ENCODE results near the gene KCTD11. TPM values are rescaled to one million over a fixed set of nuclear protein-coding genes. Genes with fewer than 3 reads are reported as not detected.
"Not testable (repeated sequence)": the region's sequence is repeated elsewhere in the genome, so short reads cannot be mapped to it uniquely, and the experiment has no call there.

KCTD11 gene
- total RNA-seq, 1 experiment from 2014 or later = 3.8 TPM

DNA sequence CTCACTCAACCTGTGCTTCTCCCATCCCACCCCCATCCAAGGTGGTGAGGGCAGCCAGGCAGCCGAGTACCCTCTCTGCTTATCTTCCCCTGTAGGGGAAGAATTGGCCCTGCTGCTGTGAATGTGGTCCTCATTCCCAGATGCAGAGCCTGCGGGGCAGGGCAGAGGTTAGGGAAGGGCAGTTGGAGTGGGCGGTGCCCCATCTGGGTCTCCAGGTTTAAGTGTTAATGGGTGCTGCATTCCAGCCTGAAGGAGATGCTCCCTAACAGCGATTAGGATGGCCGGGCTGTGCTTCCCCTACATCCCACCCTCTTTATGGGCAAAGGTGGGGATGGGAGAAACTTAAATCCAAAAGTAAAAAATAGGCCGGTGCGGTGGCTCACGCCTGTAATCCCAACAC lies 15.1 kb downstream of the KCTD11 start:
- POLR2A ChIA-PET (ENCODE audit: low non-redundant PET) = no interaction called here
- Histone ChIP-seq H3K36me3 (ENCODE audit: insufficient read depth, low read length, poor library complexity, severe bottlenecking) (no peaks in the 10 kb centered on the region), H3K4me1 (ENCODE audit: insufficient read depth, low read length, poor library complexity, severe bottlenecking) (no peaks in the 10 kb centered on the region), H3K27me3 (replicated peaks; ENCODE audit: insufficient read depth, low read depth, low read length, poor library complexity) (no peaks in the 10 kb centered on the region), H3K4me3 (ENCODE audit: low read depth, low read length, poor library complexity, severe bottlenecking) (no peak overlapping the region), H3K9me3 (ENCODE audit: low read depth, low read length, poor library complexity, severe bottlenecking) (no peaks in the 10 kb centered on the region), H3K27ac (ENCODE audit: low read depth, low read length, poor library complexity, severe bottlenecking) (no peak overlapping the region)
- CTCF ChIA-PET = no interaction called here
- TF ChIP-seq EZH2 (IDR thresholded peaks at IDR 0.05; ENCODE audit: borderline replicate concordance, low read depth, low read length, poor library complexity, severe bottlenecking) = no peak
- TF ChIP-seq CTCF (conservative IDR thresholded peaks at IDR 0.05; ENCODE audit: low read depth, low read length) = no peak
- BruUV-seq (replicated peaks) = no TSS peak
- intact Hi-C loops (cut with micrococcal nuclease; ENCODE audit: unreplicated experiment) = no loop called here
- DNase-seq (ENCODE audit: low spot score) = no peak

DNA sequence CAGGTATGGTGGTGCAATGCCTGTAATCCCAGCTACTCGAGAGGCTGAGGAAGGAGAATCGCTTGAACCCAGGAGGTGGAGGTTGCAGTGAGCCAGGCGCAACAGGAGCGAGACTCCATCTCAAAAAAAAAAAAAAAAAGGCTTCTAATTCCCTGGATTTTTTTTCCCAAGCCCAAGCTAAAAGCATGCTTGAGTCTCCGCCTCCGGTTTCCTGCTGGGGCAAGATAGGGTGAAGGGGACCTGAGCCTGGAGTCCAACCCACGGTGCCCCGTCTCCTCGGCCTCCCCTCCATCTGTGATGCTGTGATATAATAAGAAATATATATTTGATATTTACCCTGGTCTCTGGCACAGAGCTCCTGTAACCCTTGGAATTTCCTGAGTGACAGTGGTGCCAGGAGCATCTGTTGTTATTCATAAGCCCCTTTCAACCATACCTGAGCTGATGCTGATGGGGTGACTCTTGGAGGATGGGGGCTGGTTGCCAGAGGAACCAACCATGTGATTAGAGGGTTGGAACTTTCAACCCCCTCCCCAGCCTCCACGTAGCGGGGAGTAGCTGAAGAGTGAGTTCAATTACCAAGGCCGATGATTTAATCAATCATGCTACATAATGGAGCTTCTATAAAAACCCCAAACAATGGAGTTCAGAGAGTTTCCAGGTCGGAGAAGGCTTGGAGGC lies 16.1 kb downstream of the KCTD11 start:
- ChIA-PET CTCF (no interaction called here), POLR2A (ENCODE audit: low non-redundant PET) (no interaction called here)
- BruUV-seq (replicated peaks) = no TSS peak

GRCh38 chr17:7368599-7368994 lies 16.6 kb downstream of the KCTD11 start:
- POLR2A ChIA-PET (ENCODE audit: low non-redundant PET) = not testable (repeated sequence)

More for the DNA sequence above, 16.1 kb downstream of the KCTD11 start:
- intact Hi-C loops (cut with micrococcal nuclease; ENCODE audit: unreplicated experiment) = no loop called here
- Histone ChIP-seq H3K4me3 (ENCODE audit: low read depth, low read length, poor library complexity, severe bottlenecking) (no peak overlapping the region), H3K9me3 (ENCODE audit: low read depth, low read length, poor library complexity, severe bottlenecking) (no peaks in the 10 kb centered on the region), H3K4me1 (ENCODE audit: insufficient read depth, low read length, poor library complexity, severe bottlenecking) (no peaks in the 10 kb centered on the region), H3K27ac (ENCODE audit: low read depth, low read length, poor library complexity, severe bottlenecking) (no peak overlapping the region), H3K27me3 (replicated peaks; ENCODE audit: insufficient read depth, low read depth, low read length, poor library complexity) (no peaks in the 10 kb centered on the region), H3K36me3 (ENCODE audit: insufficient read depth, low read length, poor library complexity, severe bottlenecking) (no peaks in the 10 kb centered on the region)
- no peak for DNase-seq (ENCODE audit: low spot score)
- TF ChIP-seq CTCF (conservative IDR thresholded peaks at IDR 0.05; ENCODE audit: low read depth, low read length) (no peak), EZH2 (IDR thresholded peaks at IDR 0.05; ENCODE audit: borderline replicate concordance, low read depth, low read length, poor library complexity, severe bottlenecking) (no peak)

GRCh38 chr17:7369825-7370224 lies 17.9 kb downstream of the KCTD11 start:
- no peaks in the 10 kb centered on the region for H3K36me3 ChIP-seq (ENCODE audit: insufficient read depth, low read length, poor library complexity, severe bottlenecking)
- no peaks in the 10 kb centered on the region for H3K9me3 ChIP-seq (ENCODE audit: low read depth, low read length, poor library complexity, severe bottlenecking)
- no TSS peak for BruUV-seq (replicated peaks)
- intact Hi-C loops (cut with micrococcal nuclease; ENCODE audit: unreplicated experiment) = no loop called here
- DNase-seq (ENCODE audit: low spot score) = no peak
- TF ChIP-seq EZH2 (IDR thresholded peaks at IDR 0.05; ENCODE audit: borderline replicate concordance, low read depth, low read length, poor library complexity, severe bottlenecking) = no peak
- no peak for TF ChIP-seq CTCF (conservative IDR thresholded peaks at IDR 0.05; ENCODE audit: low read depth, low read length)
- ChIA-PET CTCF (interaction anchor here (1.6 kb wide), 1 partner anchor 14 kb away, joined by 3 read pairs; no protein-coding TSS in a partner anchor), POLR2A (ENCODE audit: low non-redundant PET) (no interaction called here)
- H3K27ac ChIP-seq (ENCODE audit: low read depth, low read length, poor library complexity, severe bottlenecking) = no peak overlapping the region
- no peaks in the 10 kb centered on the region for H3K4me1 ChIP-seq (ENCODE audit: insufficient read depth, low read length, poor library complexity, severe bottlenecking)
- no peaks in the 10 kb centered on the region for H3K27me3 ChIP-seq (replicated peaks; ENCODE audit: insufficient read depth, low read depth, low read length, poor library complexity)
- H3K4me3 ChIP-seq (ENCODE audit: low read depth, low read length, poor library complexity, severe bottlenecking) = no peak overlapping the region

More at GRCh38 chr17:7368599-7368994, 16.6 kb downstream of the KCTD11 start:
- H3K9me3 ChIP-seq (ENCODE audit: low read depth, low read length, poor library complexity, severe bottlenecking); BruUV-seq (replicated peaks); H3K27me3 ChIP-seq (replicated peaks; ENCODE audit: insufficient read depth, low read depth, low read length, poor library complexity); DNase-seq (ENCODE audit: low spot score); H3K4me1 ChIP-seq (ENCODE audit: insufficient read depth, low read length, poor library complexity, severe bottlenecking); H3K27ac ChIP-seq (ENCODE audit: low read depth, low read length, poor library complexity, severe bottlenecking); intact Hi-C loops (cut with micrococcal nuclease; ENCODE audit: unreplicated experiment); H3K36me3 ChIP-seq (ENCODE audit: insufficient read depth, low read length, poor library complexity, severe bottlenecking); H3K4me3 ChIP-seq (ENCODE audit: low read depth, low read length, poor library complexity, severe bottlenecking): not testable (repeated sequence)
- CTCF ChIA-PET = interaction anchor here (1.6 kb wide), 1 partner anchor 13 kb away, joined by 3 read pairs; no protein-coding TSS in a partner anchor

Data from A673 (cell line).